Prostate gland (tissue), 2 donors: ENCODE data around the gene AKNAD1.

Experiments
- POLR2A ChIP-seq: fragments of 450-650 bp; IDR thresholded peaks from one replicate; pipeline ENCODE4 v1.6.1; 2016; ENCODE audit warnings: antibody characterized with exemption, mild to moderate bottlenecking
- POLR2AphosphoS5 ChIP-seq: sonication (generic); formaldehyde crosslinking; IDR thresholded peaks from one replicate; pipeline ENCODE4 v1.6.1; 2017; ENCODE audit warnings: antibody characterized with exemption
- TF ChIP-seq, protein P1 (sequence below), 4 experiments: fragments of 200-600 bp in 2 of 4; fragments of 450-650 bp in 2 of 4; sonication (generic) in 2 of 4; IDR thresholded peaks; 1 replicate in 3 of 4; 2 replicates in 1 of 4; pipeline ENCODE4 v1.5.1; 2016 to 2019; ENCODE audit warnings: antibody characterized with exemption in 4 of 4, mild to moderate bottlenecking in 2 of 4, moderate library complexity in 2 of 4

- TF ChIP-seq POLR2AphosphoS5 (no peak), POLR2A (no peak)
- TF ChIP-seq, protein P1, sequence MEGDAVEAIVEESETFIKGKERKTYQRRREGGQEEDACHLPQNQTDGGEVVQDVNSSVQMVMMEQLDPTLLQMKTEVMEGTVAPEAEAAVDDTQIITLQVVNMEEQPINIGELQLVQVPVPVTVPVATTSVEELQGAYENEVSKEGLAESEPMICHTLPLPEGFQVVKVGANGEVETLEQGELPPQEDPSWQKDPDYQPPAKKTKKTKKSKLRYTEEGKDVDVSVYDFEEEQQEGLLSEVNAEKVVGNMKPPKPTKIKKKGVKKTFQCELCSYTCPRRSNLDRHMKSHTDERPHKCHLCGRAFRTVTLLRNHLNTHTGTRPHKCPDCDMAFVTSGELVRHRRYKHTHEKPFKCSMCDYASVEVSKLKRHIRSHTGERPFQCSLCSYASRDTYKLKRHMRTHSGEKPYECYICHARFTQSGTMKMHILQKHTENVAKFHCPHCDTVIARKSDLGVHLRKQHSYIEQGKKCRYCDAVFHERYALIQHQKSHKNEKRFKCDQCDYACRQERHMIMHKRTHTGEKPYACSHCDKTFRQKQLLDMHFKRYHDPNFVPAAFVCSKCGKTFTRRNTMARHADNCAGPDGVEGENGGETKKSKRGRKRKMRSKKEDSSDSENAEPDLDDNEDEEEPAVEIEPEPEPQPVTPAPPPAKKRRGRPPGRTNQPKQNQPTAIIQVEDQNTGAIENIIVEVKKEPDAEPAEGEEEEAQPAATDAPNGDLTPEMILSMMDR (IDR thresholded peaks at IDR 0.05): no peak
Measured at GRCh38 chr1:108767708-108768107, 89.2 kb downstream of the AKNAD1 start.
